SK-N-SH treated with all-trans-retinoic acid at 6 μM for 48 hours (cell line): ENCODE results near the gene LEPROT.

Experiments
- ATAC-seq: fragments of 200-7000 bp; cut with Tn5 transposase; 3 replicates; pipeline ENCODE4 v1.9.1; 2020; ENCODE audit warnings: mild to moderate bottlenecking, moderate library complexity
- ARNTL ChIP-seq: fragments of 450-650 bp; formaldehyde crosslinking; IDR thresholded peaks from 2 replicates; pipeline ENCODE4 v1.5.0; 2020; ENCODE audit warnings: low read depth, mild to moderate bottlenecking, moderate library complexity, borderline replicate concordance
- BACH2 ChIP-seq: fragments of 250-450 bp; sonication (Bioruptor Pico); IDR thresholded peaks from 2 replicates; pipeline ENCODE4 v1.9.0; 2021; ENCODE audit warnings: mild to moderate bottlenecking, borderline replicate concordance
- CREB5 ChIP-seq: fragments of 250-450 bp; sonication (Bioruptor Pico); IDR thresholded peaks from 2 replicates; pipeline ENCODE4 v1.5.1; 2020; ENCODE audit warnings: low read depth, mild to moderate bottlenecking, moderate library complexity
- CSDC2 ChIP-seq: fragments of 250-450 bp; sonication (Bioruptor Pico); IDR thresholded peaks from 2 replicates; pipeline ENCODE4 v1.5.0; 2020; ENCODE audit warnings: mild to moderate bottlenecking, moderate library complexity
- CSRNP3 ChIP-seq: fragments of 250-450 bp; sonication (Bioruptor Pico); IDR thresholded peaks from 2 replicates; pipeline ENCODE4 v1.5.1; 2021; ENCODE audit warnings: mild to moderate bottlenecking, moderate library complexity
- ESRRG ChIP-seq: fragments of 250-450 bp; sonication (Bioruptor Pico); IDR thresholded peaks from 2 replicates; pipeline ENCODE4 v1.6.1; 2021; ENCODE audit warnings: mild to moderate bottlenecking
- GLIS3 ChIP-seq: fragments of 250-450 bp; sonication (Bioruptor Pico); IDR thresholded peaks from 2 replicates; pipeline ENCODE4 v1.5.0; 2020; ENCODE audit warnings: mild to moderate bottlenecking, moderate library complexity
- ISL1 ChIP-seq: fragments of 250-450 bp; sonication (Bioruptor Pico); IDR thresholded peaks from 2 replicates; pipeline ENCODE4 v2.1.2; 2022; ENCODE audit warnings: mild to moderate bottlenecking, moderate library complexity
- OSR1 ChIP-seq: fragments of 250-450 bp; sonication (Bioruptor Pico); IDR thresholded peaks from 2 replicates; pipeline ENCODE4 v1.8.0; 2022; ENCODE audit warnings: moderate library complexity, mild to moderate bottlenecking, inconsistent platforms
- POU6F1 ChIP-seq: fragments of 250-450 bp; sonication (Bioruptor Pico); IDR thresholded peaks from 2 replicates; pipeline ENCODE4 v1.8.0; 2021; ENCODE audit warnings: low read depth, mild to moderate bottlenecking, moderate library complexity, borderline replicate concordance
- PPARA ChIP-seq: fragments of 250-450 bp; sonication (Bioruptor Pico); IDR thresholded peaks from 2 replicates; pipeline ENCODE4 v1.5.0; 2020; ENCODE audit warnings: mild to moderate bottlenecking, borderline replicate concordance
- RARB ChIP-seq: fragments of 250-450 bp; sonication (Bioruptor Pico); IDR thresholded peaks from 2 replicates; pipeline ENCODE4 v1.8.0; 2021; ENCODE audit warnings: mild to moderate bottlenecking, moderate library complexity
- SNAI2 ChIP-seq: fragments of 250-450 bp; sonication (Bioruptor Pico); IDR thresholded peaks from 2 replicates; pipeline ENCODE4 v1.5.0; 2020; ENCODE audit warnings: mild to moderate bottlenecking, moderate library complexity
- TCF4 ChIP-seq: fragments of 250-450 bp; sonication (Bioruptor Pico); IDR thresholded peaks from 2 replicates; pipeline ENCODE4 v1.8.0; 2021; ENCODE audit warnings: mild to moderate bottlenecking, moderate library complexity, borderline replicate concordance
- TOX ChIP-seq: fragments of 250-450 bp; sonication (Bioruptor Pico); IDR thresholded peaks from 2 replicates; pipeline ENCODE4 v1.8.0; 2021; ENCODE audit warnings: mild to moderate bottlenecking, moderate library complexity, borderline replicate concordance
- TSHZ2 ChIP-seq: fragments of 250-450 bp; sonication (Bioruptor Pico); IDR thresholded peaks from 2 replicates; pipeline ENCODE4 v1.5.0; 2020; ENCODE audit warnings: mild to moderate bottlenecking, moderate library complexity
- ZC3H10 ChIP-seq: fragments of 250-450 bp; sonication (Bioruptor Pico); IDR thresholded peaks from 2 replicates; pipeline ENCODE4 v1.5.1; 2021; ENCODE audit warnings: mild to moderate bottlenecking, moderate library complexity
- ZFP3 ChIP-seq: fragments of 250-450 bp; sonication (Bioruptor Pico); IDR thresholded peaks from 2 replicates; pipeline ENCODE4 v1.5.0; 2020; ENCODE audit warnings: mild to moderate bottlenecking, moderate library complexity
- ZFP30 ChIP-seq: fragments of 450-650 bp; formaldehyde crosslinking; IDR thresholded peaks from 2 replicates; pipeline ENCODE4 v1.5.0; 2022; ENCODE audit warnings: mild to moderate bottlenecking, moderate library complexity
- ZNF565 ChIP-seq: fragments of 450-650 bp; formaldehyde crosslinking; conservative IDR thresholded peaks from 2 replicates; pipeline ENCODE4 v1.5.0; 2020; ENCODE audit warnings: low read depth, mild to moderate bottlenecking, moderate library complexity
- ZNF70 ChIP-seq: fragments of 450-650 bp; formaldehyde crosslinking; IDR thresholded peaks from 2 replicates; pipeline ENCODE4 v1.5.0; 2020; ENCODE audit warnings: mild to moderate bottlenecking, moderate library complexity
- ZNF8 ChIP-seq: fragments of 450-650 bp; formaldehyde crosslinking; IDR thresholded peaks from 2 replicates; pipeline ENCODE4 v1.5.0; 2020; ENCODE audit warnings: mild to moderate bottlenecking, moderate library complexity

The LEPROT gene

GRCh38 chr1:65471213-65471833 is 50.9 kb downstream of the LEPROT start:
- ATAC-seq, result no peak
- TF ChIP-seq ZNF8 (CRISPR knock-in tag) (no peak), ZNF70 (CRISPR knock-in tag) (no peak), OSR1 (CRISPR knock-in tag) (no peak), ESRRG (no peak), POU6F1 (CRISPR knock-in tag) (no peak), RARB (no peak), ZC3H10 (CRISPR knock-in tag) (no peak), SNAI2 (no peak), BACH2 (CRISPR knock-in tag) (no peak), ZNF565 (CRISPR knock-in tag) (no peak), CSRNP3 (CRISPR knock-in tag) (no peak), CREB5 (no peak)

GRCh38 chr1:65471861-65472332 is 51.4 kb downstream of the LEPROT start:
- TF ChIP-seq ARNTL (no peak), TOX (CRISPR knock-in tag) (no peak), ZNF565 (CRISPR knock-in tag) (no peak), ZNF70 (CRISPR knock-in tag) (no peak), BACH2 (CRISPR knock-in tag) (no peak), ZFP3 (CRISPR knock-in tag) (no peak), ZC3H10 (CRISPR knock-in tag) (no peak), TCF4 (CRISPR knock-in tag) (no peak), OSR1 (CRISPR knock-in tag) (no peak), ESRRG (no peak), PPARA (CRISPR knock-in tag) (no peak), ZFP30 (CRISPR knock-in tag) (no peak)
- ATAC-seq, result no peak

- no peak for TF ChIP-seq CSRNP3 (CRISPR knock-in tag)
- TF ChIP-seq PPARA (CRISPR knock-in tag), result no peak
- TF ChIP-seq ARNTL, result no peak
- no peak for TF ChIP-seq ZNF70 (CRISPR knock-in tag)
- no peak for TF ChIP-seq GLIS3 (CRISPR knock-in tag)
- no peak for ATAC-seq
Observed at GRCh38 chr1:65476327-65476726, 55.9 kb downstream of the LEPROT start.

GRCh38 chr1:65477414-65478378 is 57.2 kb downstream of the LEPROT start:
- ATAC-seq, result no peak
- no peak for TF ChIP-seq CREB5
- no peak for TF ChIP-seq ZNF8 (CRISPR knock-in tag)
- no peak for TF ChIP-seq ZNF70 (CRISPR knock-in tag)
- no peak for TF ChIP-seq GLIS3 (CRISPR knock-in tag)
- TF ChIP-seq CSDC2 (CRISPR knock-in tag), result no peak
- TF ChIP-seq TOX (CRISPR knock-in tag), result no peak
- no peak for TF ChIP-seq TSHZ2 (CRISPR knock-in tag)
- no peak for TF ChIP-seq ESRRG
- no peak for TF ChIP-seq POU6F1 (CRISPR knock-in tag)
- no peak for TF ChIP-seq ZFP30 (CRISPR knock-in tag)
- no peak for TF ChIP-seq ISL1 (CRISPR knock-in tag)
